ENCODE data around the gene SLC6A16.

Gene SLC6A16

DNA sequence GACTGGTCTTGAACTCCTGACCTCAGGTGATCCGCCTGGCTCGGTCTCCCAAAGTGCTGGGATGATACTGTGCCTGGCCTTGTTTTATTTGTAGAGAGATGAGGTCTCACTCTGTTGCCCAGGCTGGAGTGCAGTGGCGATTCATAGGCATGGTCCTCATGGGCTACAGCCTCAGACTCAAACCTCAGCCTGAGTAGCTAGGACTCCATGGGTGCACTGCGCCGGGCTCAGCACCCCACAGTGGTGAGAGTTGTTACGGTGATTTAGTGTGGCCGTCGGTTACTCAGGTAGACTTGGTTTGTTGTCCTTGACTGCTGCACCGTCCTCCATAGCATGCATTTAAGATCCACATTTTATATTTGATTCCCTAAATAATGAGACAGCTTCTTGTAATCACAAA is 80.7 kb downstream of the SLC6A16 start:
- no peaks in the 10 kb centered on the region for H3K4me1 ChIP-seq (ENCODE audit: control insufficient read depth, low read depth, low read length)
- H3K27me3 ChIP-seq (ENCODE audit: control insufficient read depth, insufficient read depth, low read length): no peaks in the 10 kb centered on the region
- no peak overlapping the region for H3K27ac ChIP-seq (ENCODE audit: low read length)

GRCh38 chr19:49243726-49244125 is 81.3 kb downstream of the SLC6A16 start:
- Histone ChIP-seq H3K27ac (ENCODE audit: low read length) (no peak overlapping the region), H3K4me1 (ENCODE audit: control insufficient read depth, low read depth, low read length) (no peaks in the 10 kb centered on the region), H3K9ac (ENCODE audit: low read length) (no peak overlapping the region), H3K36me3 (ENCODE audit: control insufficient read depth, low read depth, low read length) (no peaks in the 10 kb centered on the region), H3K9me3 (ENCODE audit: control insufficient read depth, low read depth, low read length) (no peaks in the 10 kb centered on the region), H3K4me3 (ENCODE audit: low read length) (no peak overlapping the region), H3K27me3 (ENCODE audit: control insufficient read depth, insufficient read depth, low read length) (no peaks in the 10 kb centered on the region)

More for the DNA sequence above, 80.7 kb downstream of the SLC6A16 start:
- Histone ChIP-seq H3K36me3 (ENCODE audit: control insufficient read depth, low read depth, low read length) (no peaks in the 10 kb centered on the region), H3K9ac (ENCODE audit: low read length) (no peak overlapping the region), H3K4me3 (ENCODE audit: low read length) (no peak overlapping the region), H3K9me3 (ENCODE audit: control insufficient read depth, low read depth, low read length) (no peaks in the 10 kb centered on the region)

DNA sequence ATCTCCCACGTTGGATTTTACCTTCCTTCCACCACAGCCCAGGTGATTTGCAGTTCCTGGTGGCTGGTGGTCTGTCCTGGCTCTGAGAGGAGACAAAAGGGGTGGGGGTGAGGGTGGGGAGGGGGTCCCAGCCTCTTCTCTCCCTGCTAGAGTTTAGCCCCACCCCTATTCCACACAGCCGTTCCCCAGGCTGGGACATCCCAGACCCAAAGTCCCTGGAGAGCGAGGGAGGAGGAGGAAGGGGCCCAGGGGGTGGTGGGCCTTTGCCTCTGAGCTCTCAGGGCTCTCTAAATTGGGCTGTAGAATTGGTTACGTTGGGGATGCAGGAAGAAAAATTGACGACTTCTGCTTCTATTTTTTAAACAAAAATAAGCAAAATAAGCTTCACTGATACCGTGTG is 81.9 kb downstream of the SLC6A16 start:
- Histone ChIP-seq H3K9ac (ENCODE audit: low read length) (no peak overlapping the region), H3K27me3 (ENCODE audit: control insufficient read depth, insufficient read depth, low read length) (no peaks in the 10 kb centered on the region), H3K27ac (ENCODE audit: low read length) (no peak overlapping the region), H3K9me3 (ENCODE audit: control insufficient read depth, low read depth, low read length) (no peaks in the 10 kb centered on the region), H3K4me1 (ENCODE audit: control insufficient read depth, low read depth, low read length) (no peaks in the 10 kb centered on the region), H3K36me3 (ENCODE audit: control insufficient read depth, low read depth, low read length) (no peaks in the 10 kb centered on the region), H3K4me3 (ENCODE audit: low read length) (no peak overlapping the region)

DNA sequence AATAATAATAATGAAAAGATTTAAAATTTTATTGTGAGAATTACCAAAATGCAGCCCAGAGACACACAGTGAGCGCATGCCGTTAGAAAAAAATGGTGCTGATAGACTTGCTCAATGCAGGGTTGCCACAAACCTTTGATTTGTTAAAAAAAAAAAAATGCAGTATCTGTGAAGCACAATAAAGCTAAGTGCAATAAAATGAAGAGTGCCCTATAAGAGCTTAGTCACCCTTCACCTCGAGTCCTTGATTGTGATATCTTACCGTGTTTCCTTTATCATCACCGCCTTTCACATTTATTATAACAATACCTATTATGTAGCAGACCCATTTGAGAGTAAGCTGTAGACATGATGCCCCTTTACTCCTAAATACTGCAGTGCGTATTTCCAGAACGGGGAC is 83.2 kb downstream of the SLC6A16 start:
- Histone ChIP-seq H3K4me1 (ENCODE audit: control insufficient read depth, low read depth, low read length) (no peaks in the 10 kb centered on the region), H3K27me3 (ENCODE audit: control insufficient read depth, insufficient read depth, low read length) (no peaks in the 10 kb centered on the region), H3K9me3 (ENCODE audit: control insufficient read depth, low read depth, low read length) (no peaks in the 10 kb centered on the region), H3K4me3 (ENCODE audit: low read length) (no peak overlapping the region), H3K36me3 (ENCODE audit: control insufficient read depth, low read depth, low read length) (no peaks in the 10 kb centered on the region), H3K9ac (ENCODE audit: low read length) (no peak overlapping the region), H3K27ac (ENCODE audit: low read length) (no peak overlapping the region)

All from iPS-18a (cell line).